ENCODE results near the gene BATF3. TPM values are rescaled to one million over a fixed set of nuclear protein-coding genes. Genes with fewer than 3 reads are reported as not detected.

BATF3 gene
- total and polyA plus RNA-seq, 8 donors: 1.1 to 6.9 (median 4.1) TPM; not detected in 3

GRCh38 chr1:212689196-212689725 is 10.4 kb downstream of the BATF3 start:
- Histone ChIP-seq H3K27me3 (peaks cover 0 to 36% (median 0%) of the 10 kb centered on the region in 3 donors), H3K27ac (peak overlapping the region in 1 of 5 donors; percentile 10), H3K4me1 (no peaks in the 10 kb centered on the region), H3K9me3 (no peaks in the 10 kb centered on the region), H3K4me3 (no peak overlapping the region), H3K36me3 (no peaks in the 10 kb centered on the region)
- DNase-seq: no peak
- no peak for TF ChIP-seq CTCF (IDR thresholded peaks at IDR 0.05)
- TF ChIP-seq POLR2A (IDR thresholded peaks at IDR 0.05): no peak
- TF ChIP-seq POLR2AphosphoS5 (IDR thresholded peaks at IDR 0.05): no peak
- no peak for TF ChIP-seq EP300 (IDR thresholded peaks at IDR 0.05)
- intact Hi-C loops (cut with DNase I; ENCODE audit: low total_unique reads): no loop called here
- 80 to 83% (median 81%) methylated on average over 5 of the region's 5 CpGs for WGBS, 5 donors

GRCh38 chr1:212688341-212689047 is 11.1 kb downstream of the BATF3 start:
- H3K36me3 ChIP-seq: no peaks in the 10 kb centered on the region
- H3K4me3 ChIP-seq: no peak overlapping the region
- peaks cover 0 to 29% (median 0%) of the 10 kb centered on the region in 3 donors for H3K27me3 ChIP-seq
- H3K27ac ChIP-seq: peak overlapping the region in 1 of 5 donors; percentile 10
- intact Hi-C loops (cut with DNase I; ENCODE audit: low total_unique reads): no loop called here
- 68 to 84% (median 74%) methylated on average over 7 of the region's 7 CpGs for WGBS, 5 donors
- H3K4me1 ChIP-seq: peaks cover 0 to 5% (median 0%) of the 10 kb centered on the region in 4 donors
- no peak for TF ChIP-seq POLR2A (IDR thresholded peaks at IDR 0.05)
- no peak for TF ChIP-seq EP300 (IDR thresholded peaks at IDR 0.05)
- no peak for TF ChIP-seq POLR2AphosphoS5 (IDR thresholded peaks at IDR 0.05)
- TF ChIP-seq CTCF (IDR thresholded peaks at IDR 0.05): no peak
- H3K9me3 ChIP-seq: no peaks in the 10 kb centered on the region
- DNase-seq: peak in 1 of 2 donors; percentile 22

- TF ChIP-seq POLR2A (IDR thresholded peaks at IDR 0.05) (no peak), EP300 (IDR thresholded peaks at IDR 0.05) (no peak), CTCF (IDR thresholded peaks at IDR 0.05) (no peak), POLR2AphosphoS5 (IDR thresholded peaks at IDR 0.05) (no peak)
Observed at GRCh38 chr1:212687811-212688210, 11.8 kb downstream of the BATF3 start.

GRCh38 chr1:212686591-212686990 is 13.0 kb downstream of the BATF3 start:
- DNase-seq: no peak
- intact Hi-C loops (cut with DNase I; ENCODE audit: low total_unique reads): no loop called here
- H3K4me3 ChIP-seq: no peak overlapping the region
- no peaks in the 10 kb centered on the region for H3K9me3 ChIP-seq
- TF ChIP-seq POLR2AphosphoS5 (IDR thresholded peaks at IDR 0.05): no peak
- no peak for TF ChIP-seq POLR2A (IDR thresholded peaks at IDR 0.05)
- TF ChIP-seq CTCF (IDR thresholded peaks at IDR 0.05): no peak
- TF ChIP-seq EP300 (IDR thresholded peaks at IDR 0.05): no peak
- H3K27ac ChIP-seq: no peak overlapping the region
- no peaks in the 10 kb centered on the region for H3K36me3 ChIP-seq
- H3K4me1 ChIP-seq: peaks cover 0 to 10% (median 0%) of the 10 kb centered on the region in 4 donors
- 93 to 96% (median 94%) methylated on average over 5 to 11 of the region's 11 CpGs for WGBS, 5 donors
- peaks cover 0 to 16% (median 0%) of the 10 kb centered on the region in 3 donors for H3K27me3 ChIP-seq

More at GRCh38 chr1:212687811-212688210, 11.8 kb downstream of the BATF3 start:
- Histone ChIP-seq H3K4me3 (no peak overlapping the region), H3K4me1 (peaks cover 0 to 10% (median 0%) of the 10 kb centered on the region in 4 donors), H3K36me3 (no peaks in the 10 kb centered on the region), H3K27ac (no peak overlapping the region), H3K27me3 (peaks cover 0 to 23% (median 0%) of the 10 kb centered on the region in 3 donors), H3K9me3 (no peaks in the 10 kb centered on the region)
- intact Hi-C loops (cut with DNase I; ENCODE audit: low total_unique reads): no loop called here
- DNase-seq: no peak
- 85 to 97% (median 95%) methylated on average over 2 of the region's 2 CpGs for WGBS, 5 donors
